Natural killer cell (primary cell): Measurements from ENCODE around the gene ZDBF2. TPM values are rescaled to one million over a fixed set of nuclear protein-coding genes. Genes with fewer than 3 reads are reported as not detected.

Experiments used
- ATAC-seq, 3 donors: fragments of 150-1000 bp in 2 of 3; fragments of 200-7000 bp in 1 of 3; cut with Tn5 transposase; 1 replicate in 1 of 3; 2 replicates in 2 of 3; pipeline ENCODE4 v1.10.0; 2021; ENCODE audit warnings: mild to moderate bottlenecking in 2 of 3, moderate library complexity in 2 of 3
- DNase-seq, 2 donors: peaks; one replicate each; pipeline versions ENCODE4 v3.0.0 to v3.0.0-alpha.2; 2013 to 2021; ENCODE audit warnings: mixed read lengths in 1 of 2
- H3K27ac ChIP-seq: one replicate; pipeline ENCODE4 v1.5.1; 2013; ENCODE audit warnings: mild to moderate bottlenecking, low read length
- H3K27me3 ChIP-seq: one replicate; pipeline ENCODE4 v1.6.1; 2013; ENCODE audit warnings: low read length; ENCODE audit not compliant: control insufficient read depth, insufficient read depth
- H3K36me3 ChIP-seq: one replicate; pipeline ENCODE4 v1.6.1; 2013; ENCODE audit warnings: low read length; ENCODE audit not compliant: control insufficient read depth, insufficient read depth
- H3K4me1 ChIP-seq: one replicate; pipeline ENCODE4 v1.6.1; 2013; ENCODE audit warnings: low read length; ENCODE audit not compliant: control insufficient read depth, insufficient read depth
- H3K4me3 ChIP-seq: one replicate; pipeline ENCODE4 v1.5.1; 2013; ENCODE audit warnings: low read length
- H3K9me3 ChIP-seq: one replicate; pipeline ENCODE4 v1.6.1; 2013; ENCODE audit warnings: low read length; ENCODE audit not compliant: control insufficient read depth, insufficient read depth
- H3K27ac Mint-ChIP-seq, 2 donors: one replicate each; pipeline ENCODE4 v1.8.0; 2022; ENCODE audit warnings: mild to moderate bottlenecking in 2 of 2, mixed read lengths in 2 of 2, moderate library complexity in 1 of 2
- H3K27me3 Mint-ChIP-seq, 2 donors: one replicate each; pipeline ENCODE4 v1.8.0; 2022; ENCODE audit warnings: low read depth in 2 of 2, mixed read lengths in 2 of 2
- H3K36me3 Mint-ChIP-seq: one replicate; pipeline ENCODE4 v1.8.0; 2022; ENCODE audit warnings: mixed read lengths
- H3K4me1 Mint-ChIP-seq, 2 donors: one replicate each; pipeline ENCODE4 v1.8.0; 2022; ENCODE audit warnings: mixed read lengths in 2 of 2
- H3K4me3 Mint-ChIP-seq: one replicate; pipeline ENCODE4 v1.8.0; 2022; ENCODE audit warnings: mild to moderate bottlenecking, moderate library complexity, mixed read lengths
- H3K9me3 Mint-ChIP-seq, 2 donors: one replicate each; pipeline ENCODE4 v1.8.0; 2022; ENCODE audit warnings: mixed read lengths in 2 of 2
- CTCF ChIP-seq: fragments of 200-600 bp; IDR thresholded peaks from one replicate; pipeline ENCODE4 v1.8.0; 2022; ENCODE audit warnings: antibody characterized with exemption
- WGBS: methylation state at CpG from one replicate; pipeline ENCODE4 v1.1.7; 2013; ENCODE audit warnings: missing lambda C conversion rate; ENCODE audit not compliant: insufficient coverage; 5-methylcytosine and 5-hydroxymethylcytosine counted together
- intact Hi-C: fragments of 100-400 bp; cut with micrococcal nuclease; formaldehyde crosslinking; loops from one replicate; pipeline ENCODE4 v1.14.2; 2022
- total RNA-seq, 4 donors: library from RNA; stranded (reverse); fragments of 120-200 nt in 1 of 4; gene quantifications; one replicate each; pipeline versions ENCODE4 v1.2.3 to v1.2.4, GENCODE V29; 2013 to 2022

The ZDBF2 gene
- total RNA-seq, 3 donors from 2014 or later (not counting 1 experiment from before 2014, with no cell fraction given), result 2.1 to 8.4 (median 6.5) TPM

GRCh38 chr2:206250041-206250897 lies 24.2 kb upstream of the ZDBF2 start:
- Histone ChIP-seq H3K9me3 (no peaks in the 10 kb centered on the region), H3K27ac (no peak overlapping the region), H3K4me1 (peaks cover 2% of the 10 kb centered on the region), H3K27me3 (peaks cover 6% of the 10 kb centered on the region), H3K4me3 (no peak overlapping the region), H3K36me3 (no peaks in the 10 kb centered on the region)
- intact Hi-C loops, result no loop called here
- ATAC-seq, result peak in 1 of 3 donors; percentile 37
- TF ChIP-seq CTCF, result no peak
- peak in 1 of 2 donors; percentile 17 for DNase-seq
- Mint-ChIP-seq H3K27ac (no peak overlapping the region), H3K36me3 (no peaks in the 10 kb centered on the region), H3K27me3 (peaks cover 42 to 49% of the 10 kb centered on the region in 2 donors), H3K4me1 (peaks cover 6 to 15% of the 10 kb centered on the region in 2 donors), H3K9me3 (peaks cover 0 to 2% of the 10 kb centered on the region in 2 donors), H3K4me3 (peak overlapping the region; percentile 78)
- 48% methylated on average over 45 of the region's 45 CpGs for WGBS

GRCh38 chr2:206253125-206253776 lies 21.2 kb upstream of the ZDBF2 start:
- peaks cover 2% of the 10 kb centered on the region for H3K4me1 ChIP-seq
- H3K9me3 Mint-ChIP-seq, result peaks cover 0 to 2% of the 10 kb centered on the region in 2 donors
- no peak for TF ChIP-seq CTCF
- intact Hi-C loops, result no loop called here
- no peak overlapping the region for H3K27ac Mint-ChIP-seq
- no peak for ATAC-seq
- H3K4me3 Mint-ChIP-seq, result no peak overlapping the region
- H3K9me3 ChIP-seq, result no peaks in the 10 kb centered on the region
- no peak for DNase-seq
- no peaks in the 10 kb centered on the region for H3K36me3 ChIP-seq
- H3K27me3 ChIP-seq, result peaks cover 15% of the 10 kb centered on the region
- 54% methylated on average over 20 of the region's 20 CpGs for WGBS
- H3K36me3 Mint-ChIP-seq, result peaks cover 5% of the 10 kb centered on the region
- H3K27me3 Mint-ChIP-seq, result peaks cover 51 to 53% of the 10 kb centered on the region in 2 donors
- H3K4me3 ChIP-seq, result no peak overlapping the region
- no peak overlapping the region for H3K27ac ChIP-seq
- H3K4me1 Mint-ChIP-seq, result peaks cover 6 to 20% of the 10 kb centered on the region in 2 donors

GRCh38 chr2:206253777-206254166 lies 20.7 kb upstream of the ZDBF2 start:
- Mint-ChIP-seq H3K4me3 (no peak overlapping the region), H3K27ac (no peak overlapping the region), H3K36me3 (peaks cover 5% of the 10 kb centered on the region), H3K27me3 (peaks cover 47 to 54% of the 10 kb centered on the region in 2 donors), H3K9me3 (peaks cover 0 to 2% of the 10 kb centered on the region in 2 donors), H3K4me1 (peaks cover 6 to 20% of the 10 kb centered on the region in 2 donors)
- H3K4me1 ChIP-seq, result peaks cover 2% of the 10 kb centered on the region
- ATAC-seq (no peak), DNase-seq (no peak)
- TF ChIP-seq CTCF, result no peak
- WGBS, result 36% methylated on average over 5 of the region's 5 CpGs
- H3K9me3 ChIP-seq, result no peaks in the 10 kb centered on the region
- H3K27me3 ChIP-seq, result peaks cover 16% of the 10 kb centered on the region
- intact Hi-C loops, result no loop called here
- H3K4me3 ChIP-seq, result no peak overlapping the region
- H3K36me3 ChIP-seq, result no peaks in the 10 kb centered on the region
- no peak overlapping the region for H3K27ac ChIP-seq
